Stimulated activated CD4-positive, alpha-beta T cell treated with anti-CD3 and anti-CD28 coated beads, Interleukin-2, amount 100 ng/mL, for 24 hours (primary cell): ENCODE results near the gene CDC45.
A peak's percentile ranks its signal among the peaks of the same experiment; 100 is the strongest.
"Not testable (repeated sequence)": the region's sequence is repeated elsewhere in the genome, so short reads cannot be mapped to it uniquely, and the experiment has no call there.

Experiments
- DNase-seq, 2 donors: peaks; one replicate each; pipeline ENCODE4 v3.0.0-alpha.2; 2020

The CDC45 gene, protein sequence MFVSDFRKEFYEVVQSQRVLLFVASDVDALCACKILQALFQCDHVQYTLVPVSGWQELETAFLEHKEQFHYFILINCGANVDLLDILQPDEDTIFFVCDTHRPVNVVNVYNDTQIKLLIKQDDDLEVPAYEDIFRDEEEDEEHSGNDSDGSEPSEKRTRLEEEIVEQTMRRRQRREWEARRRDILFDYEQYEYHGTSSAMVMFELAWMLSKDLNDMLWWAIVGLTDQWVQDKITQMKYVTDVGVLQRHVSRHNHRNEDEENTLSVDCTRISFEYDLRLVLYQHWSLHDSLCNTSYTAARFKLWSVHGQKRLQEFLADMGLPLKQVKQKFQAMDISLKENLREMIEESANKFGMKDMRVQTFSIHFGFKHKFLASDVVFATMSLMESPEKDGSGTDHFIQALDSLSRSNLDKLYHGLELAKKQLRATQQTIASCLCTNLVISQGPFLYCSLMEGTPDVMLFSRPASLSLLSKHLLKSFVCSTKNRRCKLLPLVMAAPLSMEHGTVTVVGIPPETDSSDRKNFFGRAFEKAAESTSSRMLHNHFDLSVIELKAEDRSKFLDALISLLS

DNA sequence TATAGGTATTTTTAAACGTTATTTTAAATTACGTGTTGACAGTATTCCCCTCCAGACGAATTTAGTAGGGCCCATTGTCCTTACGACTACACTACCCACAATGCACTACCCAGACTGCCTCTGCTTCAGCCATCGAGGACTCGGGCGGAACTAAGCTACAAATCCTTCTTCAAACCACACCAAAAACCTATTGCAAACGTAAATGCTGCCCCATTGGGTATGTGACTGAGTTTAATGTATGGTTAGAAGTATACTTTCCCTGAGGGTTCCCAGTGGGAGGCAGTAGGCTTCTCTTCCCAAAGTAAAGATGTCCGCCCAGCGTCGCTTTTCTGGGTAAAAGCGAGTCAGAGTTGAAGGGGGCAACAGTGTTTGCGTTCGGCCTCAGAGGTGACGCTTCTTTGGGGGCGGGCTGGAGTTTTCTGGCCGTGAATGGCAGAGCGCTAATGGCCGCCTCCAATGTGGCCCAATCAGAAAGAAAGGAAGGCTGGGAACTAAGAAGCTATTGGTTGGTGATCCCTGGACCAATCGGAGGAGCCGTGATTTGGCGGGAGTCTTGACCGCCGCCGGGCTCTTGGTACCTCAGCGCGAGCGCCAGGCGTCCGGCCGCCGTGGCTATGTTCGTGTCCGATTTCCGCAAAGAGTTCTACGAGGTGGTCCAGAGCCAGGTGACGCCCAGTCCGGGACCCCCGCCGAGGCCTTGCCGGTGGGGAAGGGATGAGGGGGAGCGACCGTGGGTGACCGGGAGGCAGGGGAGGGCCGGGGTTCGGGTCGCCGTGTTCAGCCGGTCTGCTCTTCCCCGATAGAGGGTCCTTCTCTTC, at the start of gene CDC45:
TSS of gene CDC45 (plus strand) at position 566 of the 818 bp plus-strand sequence. CDS start at position 615, 49 bp downstream.
- peak; percentile 92 to 94 for DNase-seq

DNA sequence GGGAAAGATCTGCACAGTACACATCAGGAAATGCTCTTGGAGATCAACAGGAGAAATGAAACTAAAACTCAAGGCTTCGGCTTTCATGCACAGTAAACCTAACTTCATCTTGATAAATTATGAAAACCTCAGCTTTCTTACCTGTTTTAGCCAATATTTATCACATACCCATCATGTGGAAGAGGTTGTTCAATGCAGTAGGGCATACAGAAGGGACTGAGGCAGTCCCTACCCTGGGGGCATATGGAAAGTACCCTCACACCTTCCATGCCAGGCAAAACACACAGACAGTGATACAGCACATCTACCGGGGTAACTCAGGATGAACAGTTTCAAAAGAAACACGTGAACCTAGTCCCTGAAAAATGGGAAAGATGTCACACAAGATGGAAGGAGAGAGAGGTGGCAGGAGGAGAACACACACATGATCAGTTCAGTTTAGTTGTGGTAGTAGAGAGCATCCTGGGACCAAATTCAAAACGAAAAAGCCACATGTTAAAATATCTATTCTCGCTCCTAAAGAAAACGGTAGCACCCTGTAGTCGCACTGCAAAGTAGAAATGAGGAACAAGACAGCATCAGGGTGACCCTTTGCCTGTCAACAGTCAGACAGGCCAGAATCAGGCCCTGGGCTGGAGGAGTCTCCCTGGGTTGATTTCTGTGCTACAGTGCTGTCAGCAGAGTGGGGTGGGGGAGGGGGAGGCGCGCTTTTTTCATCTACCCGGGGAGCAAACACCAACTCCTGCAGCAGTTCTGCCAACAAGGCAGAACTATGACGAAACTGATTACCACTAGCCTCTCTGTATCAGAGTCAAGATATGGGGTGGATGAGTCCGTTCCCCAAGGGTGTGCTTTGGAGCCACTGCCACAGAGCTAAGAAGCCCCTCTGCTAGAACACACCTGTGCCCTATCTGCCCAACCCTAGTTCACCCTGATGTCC, 49.5 kb upstream of the CDC45 start:
- DNase-seq, result peak; percentile 46 to 52

DNA sequence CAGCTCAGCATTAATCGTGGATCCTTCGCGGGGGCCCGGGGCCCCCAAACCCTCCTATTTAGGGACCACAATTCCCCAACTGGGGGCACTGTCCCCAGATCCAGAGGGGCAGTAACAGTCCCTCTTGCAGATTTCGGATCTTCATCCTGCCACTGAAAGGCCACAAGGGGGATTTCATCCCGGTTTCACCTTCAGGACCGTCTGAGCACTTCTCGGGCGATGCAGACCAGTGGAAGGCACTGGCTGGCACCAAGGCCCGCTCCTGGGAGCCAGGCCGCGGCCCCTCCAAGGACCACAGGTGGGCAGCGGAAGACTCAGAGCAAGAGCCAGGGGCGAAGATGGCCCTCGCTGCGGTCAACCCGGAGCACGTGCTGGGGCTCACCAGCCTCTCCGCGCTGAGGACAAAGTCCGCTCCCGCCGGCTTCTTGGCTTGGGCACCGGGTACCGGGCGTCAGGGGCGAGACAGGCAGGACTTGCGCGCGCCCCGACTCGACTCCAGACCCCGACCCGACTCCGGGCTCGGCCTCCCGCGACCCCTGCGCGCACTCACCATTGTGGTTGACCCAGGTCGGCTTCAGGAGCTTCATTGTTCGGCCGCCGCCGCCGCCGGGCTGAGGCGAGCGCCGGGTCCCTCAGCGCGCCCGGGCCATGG, 48.7 kb upstream of the CDC45 start:
- peak; percentile 31 to 36 for DNase-seq

DNA sequence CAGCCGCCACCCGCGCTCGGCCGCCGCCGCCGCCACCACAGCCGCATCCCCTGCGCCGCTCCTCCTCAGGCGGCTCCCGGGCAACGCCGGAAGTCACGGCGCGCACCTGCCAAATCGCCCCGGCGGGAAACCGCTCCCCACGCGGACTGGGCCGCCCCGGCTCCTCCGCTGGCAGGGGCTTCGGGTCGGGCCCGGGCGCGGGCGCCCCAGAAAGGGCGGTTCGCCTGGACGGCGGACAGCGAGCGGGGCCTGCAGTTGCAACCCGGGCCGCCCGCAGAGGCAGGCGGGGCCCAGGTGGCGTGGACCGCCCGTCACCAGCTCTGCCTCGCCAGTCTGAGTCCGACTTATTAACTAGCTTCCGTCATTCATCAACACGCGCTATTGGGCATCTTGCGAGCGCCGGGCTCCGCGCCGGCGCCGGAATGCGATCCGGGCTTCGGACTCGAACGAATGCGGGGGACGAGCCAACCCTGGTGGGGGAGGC, 48.0 kb upstream of the CDC45 start, which contains the start of gene HIRA:
TSS of gene HIRA (minus strand) at position 85 of the 484 bp plus-strand sequence. CDS start 257 bp downstream, outside the sequence.
- DNase-seq, result peak; percentile 88 to 89

DNA sequence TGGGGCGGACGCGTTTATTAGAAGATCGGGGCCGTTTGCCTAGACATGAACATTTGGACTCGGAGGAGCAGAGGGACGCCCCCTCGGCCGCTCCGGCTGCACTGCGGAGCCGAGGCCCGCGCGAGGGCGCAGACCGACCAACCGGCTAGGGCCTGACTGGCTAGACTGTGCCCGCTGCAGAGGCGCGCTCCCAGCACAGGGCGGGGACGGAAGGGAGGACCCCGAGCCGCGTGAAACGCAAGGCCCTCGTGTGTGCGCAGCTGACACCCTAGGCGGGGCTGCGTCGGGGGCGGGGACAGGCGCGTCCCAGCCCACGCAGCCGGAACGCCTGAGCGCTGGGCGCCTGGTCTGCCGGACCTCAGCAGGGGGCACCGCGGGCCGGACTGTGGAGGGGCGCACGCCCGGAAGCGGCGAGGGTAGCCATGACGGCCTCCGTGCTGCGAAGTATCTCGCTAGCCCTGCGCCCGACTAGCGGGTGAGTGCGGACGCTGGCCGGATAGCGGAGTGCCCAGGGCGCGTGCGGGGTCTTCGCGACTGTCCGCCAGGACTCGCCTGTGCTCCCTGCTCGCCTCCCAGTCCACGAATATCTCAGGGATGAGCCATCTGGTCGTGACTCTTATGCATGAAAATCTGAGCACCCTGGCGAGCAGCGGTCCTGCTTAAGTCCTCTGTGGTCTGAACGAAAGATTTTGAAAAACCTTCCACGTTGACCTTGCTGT, 47.4 kb upstream of the CDC45 start, which contains the start of gene MRPL40:
TSS of gene MRPL40 (plus strand) at position 413 of the 719 bp plus-strand sequence. CDS start at position 423, 10 bp downstream.
- peak; percentile 92 to 94 for DNase-seq

DNA sequence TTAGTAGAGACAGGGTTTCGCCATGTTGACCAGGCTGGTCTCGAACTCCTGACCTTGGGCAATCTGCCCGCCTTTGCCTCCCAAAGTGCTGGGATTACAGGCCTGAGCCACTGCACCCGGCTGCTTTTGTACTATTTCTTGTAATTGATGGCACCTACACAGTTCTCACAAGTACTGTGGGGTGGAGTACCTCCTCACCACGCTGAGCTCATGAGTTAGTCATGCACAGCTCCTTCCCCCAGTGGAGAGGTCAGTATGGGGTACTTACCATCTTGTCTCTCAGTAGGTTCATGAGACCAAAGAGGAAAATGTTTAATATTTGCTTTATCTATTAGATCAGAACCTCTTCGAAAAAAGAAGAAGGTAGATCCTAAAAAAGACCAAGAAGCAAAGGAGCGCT, 45.3 kb upstream of the CDC45 start:
- no peak for DNase-seq

DNA sequence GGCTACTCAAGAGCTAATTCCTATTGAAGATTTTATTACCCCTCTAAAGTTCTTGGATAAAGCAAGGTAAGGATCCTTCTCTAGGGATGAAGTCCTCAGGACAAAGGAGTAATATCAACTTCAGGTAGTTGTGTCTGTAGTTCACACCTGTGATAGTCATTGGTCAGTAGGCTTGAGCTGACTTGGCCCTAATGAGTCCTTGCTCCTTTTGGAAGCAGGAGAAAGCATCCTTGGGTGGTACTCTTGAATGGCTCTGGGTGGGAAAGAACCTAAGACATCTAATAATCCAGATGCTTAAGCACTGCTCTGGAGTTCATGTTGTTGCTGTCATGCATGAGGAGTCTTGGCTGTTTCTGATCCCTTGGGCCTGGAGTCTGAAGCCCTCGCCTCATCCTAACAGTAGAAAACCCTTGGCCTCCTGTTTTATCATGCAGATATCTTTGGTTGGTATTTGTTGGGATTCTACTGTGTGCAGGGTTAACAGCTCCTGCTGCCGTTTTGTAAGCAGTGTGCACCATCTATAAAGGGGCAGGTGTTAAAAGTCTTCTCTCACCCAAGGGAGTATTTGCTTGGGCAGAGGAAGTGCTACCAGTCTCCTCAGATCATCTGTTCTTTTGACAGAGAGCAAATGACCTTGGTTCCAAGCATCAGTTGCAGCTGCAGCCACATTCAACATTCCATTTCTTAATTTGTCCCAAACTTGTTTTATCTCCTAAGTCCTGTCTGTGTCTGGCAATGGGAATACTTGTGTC, 44.7 kb upstream of the CDC45 start:
- DNase-seq, result no peak

DNA sequence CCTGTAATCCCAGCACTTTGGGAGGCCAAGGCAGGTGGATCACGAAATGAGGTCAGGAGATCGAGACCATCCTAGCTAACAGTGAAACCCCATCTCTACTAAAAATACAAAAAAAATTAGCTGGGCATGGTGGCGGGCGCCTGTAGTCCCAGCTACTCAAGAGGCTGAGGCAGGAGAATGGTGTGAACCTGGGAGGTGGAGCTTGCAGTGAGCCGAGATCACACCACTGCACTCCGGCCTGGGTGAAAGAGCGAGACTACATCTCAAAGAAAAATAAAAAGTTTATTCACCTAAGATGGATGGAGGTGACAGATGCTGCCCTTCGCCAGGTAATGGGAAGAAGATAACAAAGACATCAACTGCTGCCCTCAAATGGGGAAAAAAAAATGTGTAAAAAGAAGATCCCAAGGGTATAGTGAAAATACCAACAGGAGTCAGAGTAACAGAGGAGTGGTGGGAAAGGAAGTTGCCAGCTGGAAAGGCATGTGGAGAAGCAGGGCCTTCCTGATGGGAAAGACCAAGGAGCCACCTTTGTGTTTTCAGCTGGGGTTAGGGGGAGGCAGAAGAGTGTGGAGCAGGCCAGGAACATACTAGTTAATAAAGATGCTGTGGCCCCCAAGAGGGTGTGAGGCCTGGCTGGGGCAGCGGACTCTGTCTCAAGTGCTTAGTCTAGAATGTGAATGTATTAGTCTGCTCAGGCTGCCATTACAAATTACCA, 43.1 kb upstream of the CDC45 start:
- DNase-seq, result not testable (repeated sequence)

DNA sequence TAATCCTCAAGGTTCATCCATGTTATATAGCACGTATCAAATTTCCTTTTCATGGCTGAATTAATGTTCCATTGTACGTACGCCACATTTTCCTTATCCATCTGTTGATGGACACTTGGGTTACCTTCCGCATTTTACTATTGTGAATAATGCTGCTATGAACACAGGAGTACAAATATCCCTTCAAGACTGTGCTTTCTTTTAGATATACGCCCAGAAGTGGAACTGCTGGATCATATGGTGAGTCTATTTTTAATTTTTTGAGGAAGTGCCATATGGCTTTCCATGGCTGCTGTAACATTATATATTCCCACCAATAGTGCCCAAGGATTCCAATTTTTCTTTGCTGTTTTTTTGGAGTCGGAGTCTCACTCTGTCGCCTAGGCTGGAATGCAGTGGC, 41.4 kb upstream of the CDC45 start:
- DNase-seq, result no peak

DNA sequence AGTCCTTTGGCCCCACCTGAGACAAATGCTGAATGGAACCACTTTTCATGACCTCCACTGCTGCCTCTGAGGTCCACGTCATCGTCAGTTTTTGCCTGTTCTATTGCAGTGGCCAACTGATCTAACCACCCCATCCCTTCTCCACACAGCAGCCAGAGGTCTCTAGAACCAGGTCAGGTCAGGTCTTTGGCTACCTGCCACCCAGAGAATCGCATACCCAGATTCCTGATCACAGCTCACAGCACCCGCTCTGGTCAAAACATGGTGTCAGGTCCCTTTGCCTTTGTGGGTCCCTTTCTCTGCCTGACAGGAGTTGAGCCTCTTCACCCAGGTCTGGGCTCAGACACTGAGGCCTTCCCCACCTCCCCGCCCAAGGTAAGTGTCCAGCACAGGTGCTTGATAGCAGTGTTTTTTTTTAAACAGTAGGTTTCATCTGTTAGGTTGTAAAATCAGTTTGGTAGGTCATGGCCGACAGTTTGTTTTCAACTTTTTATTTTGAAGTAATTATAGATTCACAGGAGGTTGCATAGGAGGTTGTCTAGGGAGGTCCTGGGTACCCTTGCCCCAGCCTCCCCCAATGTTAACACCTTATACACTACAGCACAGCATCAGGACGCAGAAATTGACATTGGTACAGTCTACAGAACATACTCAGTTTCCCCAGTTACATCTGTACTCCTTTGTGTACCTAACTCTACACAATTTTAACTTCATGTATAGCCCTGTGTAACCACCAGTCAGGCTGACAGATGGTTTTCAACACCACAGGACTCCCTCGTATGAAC, 39.1 kb upstream of the CDC45 start:
- DNase-seq, result no peak

DNA sequence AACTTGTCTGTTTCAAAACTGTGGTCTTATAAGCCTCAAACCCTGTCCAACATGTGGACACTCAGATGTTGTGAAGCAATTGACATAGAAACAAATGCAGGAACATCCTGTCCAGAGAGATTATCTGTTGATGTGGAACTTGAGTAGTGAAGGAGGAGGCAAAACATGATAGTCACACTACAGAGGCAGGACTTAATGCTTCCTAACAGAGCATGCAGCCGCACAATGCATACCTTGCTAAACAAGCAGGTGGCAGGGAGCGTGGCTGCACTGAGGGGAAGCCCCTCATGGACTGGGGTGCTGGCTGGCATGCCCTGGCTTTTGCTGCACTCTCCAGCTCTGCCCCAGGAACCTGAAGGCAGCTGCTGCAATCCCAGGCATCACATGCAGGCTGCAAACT, 37.6 kb upstream of the CDC45 start:
- no peak for DNase-seq

DNA sequence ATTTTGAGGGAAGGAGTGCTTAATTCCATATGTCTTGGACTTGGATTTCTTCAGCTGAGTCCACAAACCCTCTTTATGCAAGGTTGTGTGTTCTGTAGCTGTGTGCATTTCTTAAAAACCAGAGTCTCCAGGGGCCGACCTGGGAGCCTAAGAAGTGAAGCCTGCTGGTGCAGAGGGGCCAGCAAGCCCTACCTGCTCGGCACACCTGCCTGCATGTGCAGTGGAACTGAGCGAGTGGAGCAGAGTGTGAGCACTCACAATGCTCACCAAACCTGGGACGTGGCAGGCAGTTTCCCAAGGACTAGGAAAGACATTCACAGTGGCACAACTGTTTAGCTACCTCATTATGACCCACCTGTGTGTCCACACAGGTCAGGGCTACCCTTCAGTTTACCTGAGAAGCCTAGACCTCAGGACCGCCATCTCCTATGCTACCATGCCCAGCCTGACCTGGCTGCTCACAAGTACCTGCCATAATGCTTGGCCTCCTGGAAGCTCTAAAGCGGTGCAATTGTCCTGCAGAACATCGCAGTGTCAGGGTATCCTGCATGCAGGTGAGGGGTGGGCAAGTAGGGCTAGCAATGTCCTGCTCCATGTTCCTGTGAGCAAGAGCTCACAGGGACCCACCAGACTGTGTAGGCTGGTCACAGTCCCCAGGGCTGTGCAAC, 36.0 kb upstream of the CDC45 start:
- no peak for DNase-seq

DNA sequence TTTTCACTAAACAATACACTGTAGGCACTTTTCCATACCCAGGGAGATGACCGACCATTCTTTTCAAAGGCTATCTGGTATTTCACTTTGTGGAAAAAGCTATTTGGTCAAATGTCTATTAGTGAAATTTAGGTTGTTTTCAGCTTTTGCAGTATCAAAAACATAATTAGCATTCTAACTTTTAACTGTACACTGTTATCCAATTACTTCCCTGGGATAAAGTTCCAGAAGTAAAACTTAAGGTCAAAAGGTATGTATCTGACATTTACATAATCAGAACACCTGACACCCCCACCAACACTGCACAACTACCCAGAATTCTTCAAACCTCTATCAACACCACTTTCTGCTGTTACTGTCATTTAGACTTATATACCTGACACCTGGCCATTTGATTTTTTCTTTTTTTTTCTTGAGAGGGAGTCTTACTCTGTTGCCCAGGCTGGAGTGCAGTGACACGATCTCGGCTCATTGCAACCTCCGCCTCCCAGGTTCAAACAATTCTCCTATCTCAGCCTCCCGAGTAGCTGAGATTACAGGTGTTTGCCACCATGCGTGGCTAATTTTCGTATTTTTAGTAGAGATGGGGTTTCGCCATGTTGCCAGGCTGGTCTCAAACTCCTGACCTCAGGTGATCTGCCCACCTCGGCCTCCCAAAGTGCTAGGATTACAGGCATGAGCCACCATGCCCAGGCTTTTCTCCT, 34.3 kb upstream of the CDC45 start:
- not testable (repeated sequence) for DNase-seq

DNA sequence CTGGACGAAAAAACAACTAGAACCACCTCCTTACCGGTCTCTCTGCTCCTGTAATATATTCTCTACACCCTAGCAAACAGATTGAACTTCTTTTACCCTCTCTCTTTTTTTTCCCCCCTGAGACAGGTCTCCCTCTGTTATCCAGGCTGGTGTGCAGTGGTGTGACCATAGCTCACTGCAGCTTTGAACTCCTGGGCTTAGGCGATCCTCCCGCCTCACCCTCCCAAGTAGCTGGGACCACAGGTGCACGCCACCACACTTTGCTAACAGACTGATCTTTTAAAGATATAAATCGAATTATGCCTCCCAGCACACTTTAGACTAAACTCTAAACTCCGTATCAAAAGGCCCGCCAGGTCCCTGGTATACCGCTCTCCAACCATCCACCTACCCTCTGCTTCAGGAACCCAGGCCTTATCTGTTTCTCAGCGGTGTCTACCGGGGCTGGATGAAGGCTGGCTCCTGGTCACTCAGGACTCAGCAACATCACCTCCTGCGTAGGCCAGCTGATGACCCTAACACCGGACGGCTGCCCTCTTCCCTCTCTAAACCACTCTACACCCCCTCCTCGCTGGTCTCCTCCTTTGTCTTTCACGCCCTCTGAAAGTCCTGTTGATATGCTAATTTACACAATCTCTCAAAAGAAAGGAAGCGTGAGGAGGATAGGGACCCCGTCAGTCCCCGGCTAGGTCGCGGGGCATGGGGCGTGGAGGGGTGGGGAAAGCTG, 33.0 kb upstream of the CDC45 start:
- no peak for DNase-seq

DNA sequence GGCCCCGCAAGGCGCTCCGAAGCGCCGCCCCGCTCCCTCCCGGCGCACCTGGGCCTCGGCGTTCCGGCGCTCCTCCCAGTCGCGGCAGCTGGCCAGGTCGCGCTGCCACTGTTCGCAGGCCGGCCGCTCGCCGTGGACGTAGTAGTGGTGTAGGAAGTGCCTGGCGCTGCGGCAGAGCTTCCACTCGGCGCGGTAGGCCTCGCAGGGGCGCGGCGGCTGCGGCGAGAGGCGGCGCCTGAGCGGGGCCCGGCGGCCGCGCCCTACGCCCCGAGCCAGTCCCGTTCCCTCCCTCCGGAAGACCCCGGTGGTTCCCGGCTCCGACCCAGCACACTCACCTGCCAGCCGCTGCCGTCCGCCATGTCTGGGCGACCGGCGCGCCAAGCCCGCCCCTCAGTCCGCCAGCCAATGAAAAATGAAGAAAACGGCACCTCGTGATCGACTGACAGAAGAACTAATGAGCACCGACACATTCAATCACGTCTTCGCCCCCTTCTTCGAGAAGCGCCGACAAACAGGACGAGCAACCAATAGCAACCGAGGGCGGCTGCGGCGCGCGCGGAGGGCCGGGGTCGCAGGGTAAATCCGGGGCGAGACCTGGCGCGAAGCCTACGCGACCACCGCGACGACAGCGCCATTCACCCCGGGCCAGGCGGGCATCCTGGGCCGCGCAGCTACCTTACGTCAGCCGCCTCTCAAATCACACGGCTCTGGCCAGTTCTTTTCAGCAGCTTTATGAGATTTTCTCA, 32.2 kb upstream of the CDC45 start, which contains the start of gene C22orf39:
TSS of gene C22orf39 (minus strand) at position 382 of the 746 bp plus-strand sequence. CDS start at position 359, 23 bp downstream.
- DNase-seq, result peak; percentile 83 to 87
